ENCODE measurements around the gene LGR4.
"Not testable (repeated sequence)": the region's sequence is repeated elsewhere in the genome, so short reads cannot be mapped to it uniquely, and the experiment has no call there.

LGR4 gene

GRCh38 chr11:27329867-27330632 is 142.5 kb downstream of the LGR4 start:
- Histone ChIP-seq H3K27ac (no peak overlapping the region), H3K4me1 (no peaks in the 10 kb centered on the region), H3K9me3 (no peaks in the 10 kb centered on the region), H3K4me3 (no peak overlapping the region), H3K36me3 (no peaks in the 10 kb centered on the region), H3K27me3 (no peaks in the 10 kb centered on the region)
- TF ChIP-seq CTCF (IDR thresholded peaks at IDR 0.05) = no peak
- no peak for DNase-seq
- intact Hi-C loops (cut with DNase I; ENCODE audit: low total_unique reads) = no loop called here

GRCh38 chr11:27328614-27329013 is 144.0 kb downstream of the LGR4 start:
- no peaks in the 10 kb centered on the region for H3K36me3 ChIP-seq
- intact Hi-C loops (cut with DNase I; ENCODE audit: low total_unique reads) = no loop called here

GRCh38 chr11:27327064-27327463 is 145.5 kb downstream of the LGR4 start:
- H3K27ac ChIP-seq; H3K4me1 ChIP-seq; DNase-seq; H3K4me3 ChIP-seq; H3K27me3 ChIP-seq; H3K9me3 ChIP-seq; intact Hi-C loops (cut with DNase I; ENCODE audit: low total_unique reads); H3K36me3 ChIP-seq: not testable (repeated sequence)

More at GRCh38 chr11:27328614-27329013, 144.0 kb downstream of the LGR4 start:
- Histone ChIP-seq H3K4me1 (no peaks in the 10 kb centered on the region), H3K27ac (no peak overlapping the region), H3K9me3 (no peaks in the 10 kb centered on the region), H3K4me3 (no peak overlapping the region), H3K27me3 (no peaks in the 10 kb centered on the region)
- TF ChIP-seq CTCF (IDR thresholded peaks at IDR 0.05) = no peak
- DNase-seq = no peak

- H3K36me3 ChIP-seq; H3K27ac ChIP-seq; H3K27me3 ChIP-seq; intact Hi-C loops (cut with DNase I; ENCODE audit: low total_unique reads); DNase-seq; H3K9me3 ChIP-seq; H3K4me3 ChIP-seq; H3K4me1 ChIP-seq: not testable (repeated sequence)
Measured at GRCh38 chr11:27322196-27322595, 150.4 kb downstream of the LGR4 start.

- DNase-seq; H3K27ac ChIP-seq; H3K27me3 ChIP-seq; H3K9me3 ChIP-seq; H3K4me1 ChIP-seq; H3K36me3 ChIP-seq; intact Hi-C loops (cut with DNase I; ENCODE audit: low total_unique reads); H3K4me3 ChIP-seq: not testable (repeated sequence)
Measured at GRCh38 chr11:27321340-27321739, 151.2 kb downstream of the LGR4 start.

- Histone ChIP-seq H3K36me3 (no peaks in the 10 kb centered on the region), H3K27ac (no peak overlapping the region), H3K27me3 (no peaks in the 10 kb centered on the region), H3K9me3 (no peaks in the 10 kb centered on the region), H3K4me3 (no peak overlapping the region), H3K4me1 (peaks cover 0 to 8% (median 0%) of the 10 kb centered on the region in 4 donors)
- no peak for DNase-seq
- intact Hi-C loops (cut with DNase I; ENCODE audit: low total_unique reads) = no loop called here
- TF ChIP-seq CTCF (IDR thresholded peaks at IDR 0.05) = no peak
Measured at GRCh38 chr11:27319072-27319471, 153.5 kb downstream of the LGR4 start.

- Histone ChIP-seq H3K36me3 (no peaks in the 10 kb centered on the region), H3K27me3 (no peaks in the 10 kb centered on the region), H3K9me3 (no peaks in the 10 kb centered on the region), H3K4me3 (no peak overlapping the region), H3K27ac (no peak overlapping the region), H3K4me1 (peaks cover 0 to 8% (median 0%) of the 10 kb centered on the region in 4 donors)
- no peak for DNase-seq
- no peak for TF ChIP-seq CTCF (IDR thresholded peaks at IDR 0.05)
- intact Hi-C loops (cut with DNase I; ENCODE audit: low total_unique reads) = no loop called here
Measured at GRCh38 chr11:27317751-27318150, 154.8 kb downstream of the LGR4 start.
